Neural progenitor cell (in vitro differentiated cells): ENCODE results near the gene MDH1.

Experiments
- CTCF ChIP-seq: fragments of 200-600 bp; sonication (generic); IDR thresholded peaks from 2 replicates; pipeline ENCODE4 v1.5.1; 2017; ENCODE audit warnings: antibody characterized with exemption, mild to moderate bottlenecking
- EZH2 ChIP-seq: fragments of 200-600 bp; sonication (generic); IDR thresholded peaks from 2 replicates; pipeline ENCODE4 v1.6.1; 2017; ENCODE audit warnings: antibody characterized with exemption, mild to moderate bottlenecking, moderate library complexity

- TF ChIP-seq EZH2 (no peak), CTCF (no peak)
These were observed 54.7 kb downstream of the MDH1 start for GRCh38 chr2:63643486-63643885.
